Measurements from ENCODE around the gene MPPED1.

Gene MPPED1

DNA sequence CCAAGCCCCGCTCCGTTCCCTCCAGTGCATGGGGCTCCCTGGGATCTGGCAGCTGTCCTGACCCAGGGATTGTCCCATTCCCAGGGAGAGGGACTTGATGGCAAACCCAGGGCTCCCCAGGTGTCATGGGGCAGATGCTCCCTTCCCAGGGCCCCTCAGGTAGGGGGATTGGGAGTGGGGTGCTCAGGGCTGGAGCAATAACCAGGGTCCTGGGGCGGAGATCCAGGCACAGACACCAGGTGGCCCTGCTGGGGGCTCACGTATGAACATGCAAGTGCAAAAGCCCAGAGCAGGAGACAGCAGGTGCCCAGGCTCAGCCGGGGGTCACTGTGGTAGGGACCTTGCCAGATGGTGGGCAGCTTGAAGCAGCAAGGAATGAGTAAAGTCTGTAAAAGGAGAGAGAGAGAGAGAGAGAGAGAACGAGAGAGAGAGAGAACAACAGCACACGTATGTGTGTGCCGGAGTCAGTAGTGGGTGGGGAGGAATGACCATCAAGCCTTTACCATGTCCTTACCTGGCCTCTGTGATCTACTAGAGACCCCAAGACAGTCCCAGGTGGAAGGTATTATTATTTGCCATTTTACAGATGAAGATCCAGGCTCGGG, 19.3 kb upstream of the MPPED1 start:
- DNase-seq (ENCODE audit: extremely low read depth in 1 of 2, low read depth in 1 of 2): no peak

DNA sequence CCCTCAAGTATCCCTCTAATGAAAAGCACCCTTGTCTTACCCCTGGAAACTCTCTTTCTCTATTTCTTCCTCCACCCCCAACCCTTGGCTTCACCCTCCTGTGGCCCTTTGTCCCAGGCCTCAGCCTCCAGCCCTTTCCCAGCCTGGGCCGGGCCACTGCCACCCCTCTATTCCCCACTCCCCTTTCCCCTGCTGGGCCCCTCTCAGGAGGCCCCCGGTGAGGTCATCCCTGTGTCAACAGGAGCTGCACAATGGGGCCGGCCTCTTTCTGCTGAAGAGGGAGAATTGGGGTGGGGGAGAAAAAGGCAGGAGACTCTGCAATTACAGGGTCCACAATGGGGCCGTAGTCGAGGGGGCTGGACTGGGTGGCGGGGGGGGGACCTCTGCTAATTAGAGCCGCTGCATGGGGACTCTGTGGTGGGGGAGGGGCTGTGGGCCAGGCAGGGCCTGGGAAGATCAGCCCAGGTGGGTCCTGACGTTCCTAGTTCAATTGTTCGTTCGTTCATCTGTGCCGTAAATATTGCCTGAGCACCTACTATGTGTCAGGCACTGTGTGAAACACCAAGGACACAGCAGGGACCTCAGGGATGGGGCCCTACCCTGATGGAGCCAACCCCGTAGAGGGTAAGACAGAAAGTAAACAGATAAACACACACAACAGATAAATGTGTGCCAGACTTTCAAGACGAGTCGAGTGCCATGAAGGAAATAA, 18.5 kb upstream of the MPPED1 start:
- no peak for DNase-seq (ENCODE audit: extremely low read depth in 1 of 2, low read depth in 1 of 2)

DNA sequence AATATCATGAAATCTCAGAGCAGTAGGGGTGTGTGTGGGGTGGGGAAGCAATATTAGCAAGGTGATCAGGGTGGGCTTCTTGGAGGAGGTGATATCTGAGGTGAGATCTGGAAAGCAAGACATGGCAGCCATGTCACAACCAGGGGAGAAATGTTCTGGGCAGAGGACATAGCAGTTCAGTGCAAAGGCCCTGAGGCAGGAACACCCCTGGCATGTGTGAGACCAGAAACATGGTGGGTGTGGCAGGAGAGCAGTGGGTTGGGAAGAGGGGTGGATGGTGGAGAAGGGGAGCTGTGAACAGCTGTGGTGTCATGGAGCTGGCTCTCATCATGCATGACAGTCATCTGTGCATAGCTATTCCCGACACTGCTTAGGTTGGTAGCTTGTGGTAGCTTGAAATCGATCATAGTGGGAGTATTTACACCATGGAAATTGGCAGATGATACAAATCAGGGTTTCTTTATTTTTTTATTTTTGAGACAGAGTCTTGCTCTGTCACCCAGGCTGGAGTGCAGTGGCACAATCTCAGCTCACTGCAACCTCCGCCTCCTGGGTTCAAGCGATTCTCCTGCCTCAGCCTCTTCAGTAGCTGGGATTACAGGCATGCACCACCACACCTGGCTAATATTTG, 17.9 kb upstream of the MPPED1 start:
- DNase-seq (ENCODE audit: extremely low read depth in 1 of 2, low read depth in 1 of 2): no peak

DNA sequence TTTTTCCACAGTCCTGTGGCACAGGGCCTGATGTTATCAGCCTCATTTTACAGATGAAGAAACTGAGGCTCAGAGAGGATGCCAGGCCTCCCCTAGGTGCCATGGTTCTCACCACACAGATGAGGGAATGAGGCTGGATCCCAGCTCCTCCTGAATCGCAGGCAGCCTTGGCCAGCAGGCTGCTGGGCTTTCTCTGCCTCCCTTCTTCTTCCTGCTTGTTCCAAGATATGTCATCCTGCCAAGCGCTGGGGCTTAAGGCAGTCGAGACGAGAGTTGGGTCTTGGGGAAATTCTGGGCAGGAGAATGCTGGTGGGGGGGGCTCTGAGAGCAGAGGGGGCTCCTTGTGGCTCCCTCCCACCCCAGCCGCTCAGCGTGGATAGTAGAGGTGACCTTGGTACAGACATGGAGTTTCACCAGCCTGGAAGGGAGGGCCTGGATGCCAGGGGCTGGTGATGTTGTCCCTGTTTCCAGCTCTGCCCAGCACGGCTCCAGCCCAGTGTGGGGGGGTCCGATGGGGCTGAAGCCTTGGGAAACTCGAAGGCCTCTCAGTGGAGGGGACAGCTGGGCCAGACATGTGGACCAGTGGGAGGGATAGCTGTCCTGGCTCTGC, 16.6 kb upstream of the MPPED1 start:
- no peak for DNase-seq (ENCODE audit: extremely low read depth in 1 of 2, low read depth in 1 of 2)

DNA sequence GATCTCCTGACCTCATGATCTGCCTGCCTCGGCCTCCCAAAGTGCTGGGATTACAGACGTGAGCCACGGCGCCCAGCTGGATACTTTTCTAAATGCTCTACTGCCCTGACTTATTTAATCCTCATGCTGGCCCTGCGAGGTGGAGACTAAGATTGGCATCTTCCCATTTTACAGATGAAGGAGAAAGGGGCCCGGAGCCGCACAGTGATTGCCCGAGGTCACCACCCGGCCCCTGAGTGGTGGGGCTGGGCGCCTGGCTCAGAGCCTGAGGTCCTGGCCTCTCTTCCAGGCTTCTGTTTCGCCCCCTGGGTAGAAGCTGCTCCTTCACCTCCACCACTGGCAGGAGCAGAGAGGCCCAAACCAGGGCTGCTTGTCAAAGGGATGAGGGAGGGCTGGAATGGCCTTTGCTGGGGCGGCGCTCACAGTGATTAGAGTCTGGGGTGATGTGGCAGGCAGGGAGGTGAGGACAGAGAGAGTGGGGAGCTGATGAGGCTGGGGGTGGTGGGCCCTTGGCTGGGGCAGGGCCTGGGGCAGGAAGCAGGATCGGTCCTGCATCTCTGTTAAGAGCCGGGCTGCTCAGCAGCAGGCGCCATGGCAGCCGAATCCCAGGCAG, 15.4 kb upstream of the MPPED1 start:
- no peak for DNase-seq (ENCODE audit: extremely low read depth in 1 of 2, low read depth in 1 of 2)

DNA sequence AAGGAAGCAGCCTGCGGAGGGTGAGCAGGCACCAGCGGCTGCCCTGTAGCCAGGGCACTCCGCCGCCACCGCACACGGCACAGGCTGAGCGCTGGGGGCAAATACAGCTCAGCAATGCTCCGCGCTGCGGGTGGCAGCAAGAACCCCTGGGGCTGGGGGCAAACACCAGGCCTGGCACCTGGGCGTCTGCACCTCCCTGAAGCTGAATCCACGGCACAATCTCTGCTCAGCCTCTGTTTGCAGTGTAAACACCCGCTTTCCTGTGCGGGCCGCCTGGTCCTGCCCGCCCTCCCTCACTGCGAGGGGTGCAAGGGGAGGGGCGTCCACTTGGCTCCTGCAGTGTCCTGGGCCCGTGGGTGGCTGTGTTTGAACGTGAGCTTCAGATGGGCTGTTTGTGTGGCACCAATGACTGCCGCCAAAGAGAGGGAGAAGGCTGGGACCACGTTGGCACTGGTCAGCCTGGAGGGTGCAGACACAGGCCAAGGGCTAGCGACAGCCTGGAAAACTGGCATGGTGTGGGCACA, 14.8 kb upstream of the MPPED1 start:
- DNase-seq (ENCODE audit: extremely low read depth in 1 of 2, low read depth in 1 of 2): no peak

DNA sequence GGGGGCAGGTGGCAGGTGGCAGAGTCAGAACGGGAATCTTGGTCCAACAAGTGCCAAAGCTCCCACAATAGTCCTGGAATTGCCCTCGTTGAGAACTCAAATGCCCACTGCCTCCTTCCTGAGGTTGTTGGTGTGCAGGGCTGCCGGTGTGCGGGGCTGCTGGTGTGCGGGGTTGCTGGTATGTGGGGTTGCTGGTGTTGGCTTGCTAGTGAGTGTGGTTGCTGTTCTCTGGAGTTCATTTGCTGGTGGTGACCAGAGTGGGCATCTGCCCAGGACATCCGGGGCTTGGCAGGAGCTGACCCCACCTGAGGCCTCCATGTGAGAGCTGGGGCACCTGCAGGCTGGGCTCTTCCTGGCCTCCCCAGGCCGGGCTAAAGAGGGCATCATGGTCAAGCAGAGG, 14.0 kb upstream of the MPPED1 start:
- no peak for DNase-seq (ENCODE audit: extremely low read depth in 1 of 2, low read depth in 1 of 2)

DNA sequence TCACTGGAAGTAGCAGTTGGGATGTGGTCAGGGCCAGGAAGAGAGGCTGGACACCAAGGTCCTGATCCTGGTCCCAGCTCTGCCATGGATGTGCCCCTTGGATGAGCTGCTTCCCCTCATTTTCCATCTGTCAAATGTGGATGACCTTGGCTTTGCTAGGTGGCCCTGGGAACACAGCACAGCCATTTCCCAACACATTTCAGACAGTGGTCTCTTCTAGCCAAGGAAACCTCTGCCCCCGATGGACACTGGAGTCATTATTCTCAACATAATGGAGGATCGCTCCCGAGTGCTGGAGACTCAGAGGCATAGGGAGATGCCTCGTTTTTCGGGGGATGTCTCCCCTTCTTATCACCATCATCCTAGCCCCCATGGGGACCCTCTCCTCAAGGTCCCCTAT, 13.6 kb upstream of the MPPED1 start:
- no peak for DNase-seq (ENCODE audit: extremely low read depth in 1 of 2, low read depth in 1 of 2)

DNA sequence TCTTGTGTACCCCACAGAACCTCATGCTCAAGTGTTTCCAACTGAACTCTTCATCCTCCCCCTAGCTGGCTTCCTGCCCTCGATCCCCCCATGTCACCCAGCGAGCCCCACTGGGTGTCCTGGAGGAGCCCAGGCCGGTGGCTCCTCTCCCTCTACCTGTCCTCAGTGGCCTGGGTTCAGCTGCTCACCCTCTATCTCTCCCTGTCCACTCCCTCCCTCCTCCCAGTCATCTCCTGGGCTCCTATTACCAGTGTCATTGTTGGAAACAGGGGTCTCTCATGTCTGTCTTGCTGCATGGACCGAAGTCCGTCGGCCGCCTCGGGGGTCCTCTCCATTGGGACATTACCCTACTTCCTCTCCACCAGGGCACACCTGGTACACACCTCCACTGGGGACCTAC, 12.9 kb upstream of the MPPED1 start:
- DNase-seq (ENCODE audit: extremely low read depth in 1 of 2, low read depth in 1 of 2): no peak

DNA sequence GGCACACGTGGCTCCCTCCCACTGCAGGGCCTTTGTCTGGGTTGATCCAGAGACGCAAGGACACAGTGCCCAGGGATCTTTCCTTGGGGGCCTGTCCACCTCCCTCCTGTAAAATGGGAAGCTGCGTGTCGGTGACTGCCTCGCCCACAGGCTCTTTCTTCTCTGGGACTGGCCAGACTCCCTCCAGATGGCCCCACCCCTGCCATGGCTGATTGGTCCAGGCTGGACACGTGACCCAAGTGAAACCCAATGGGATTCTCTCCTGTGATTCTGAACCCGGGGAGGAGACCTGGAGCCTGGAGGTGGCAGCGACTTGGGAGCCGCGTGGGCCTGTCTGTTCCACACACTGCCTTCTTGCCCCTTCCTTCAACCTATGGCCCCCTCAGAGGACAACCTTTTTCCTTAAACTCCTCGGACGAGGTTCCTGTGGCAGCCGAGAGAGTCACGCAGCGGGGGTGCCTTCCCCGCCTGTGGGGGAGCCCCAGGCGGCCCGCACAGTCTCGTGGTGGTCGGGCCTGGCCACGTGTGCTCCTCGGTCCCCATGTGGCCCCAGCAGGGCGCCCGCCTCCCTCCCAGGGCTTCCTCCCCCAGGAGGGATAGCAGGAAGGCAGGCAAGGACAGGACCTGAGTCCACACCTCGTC, 12.4 kb upstream of the MPPED1 start:
- DNase-seq (ENCODE audit: extremely low read depth in 1 of 2, low read depth in 1 of 2): no peak

DNA sequence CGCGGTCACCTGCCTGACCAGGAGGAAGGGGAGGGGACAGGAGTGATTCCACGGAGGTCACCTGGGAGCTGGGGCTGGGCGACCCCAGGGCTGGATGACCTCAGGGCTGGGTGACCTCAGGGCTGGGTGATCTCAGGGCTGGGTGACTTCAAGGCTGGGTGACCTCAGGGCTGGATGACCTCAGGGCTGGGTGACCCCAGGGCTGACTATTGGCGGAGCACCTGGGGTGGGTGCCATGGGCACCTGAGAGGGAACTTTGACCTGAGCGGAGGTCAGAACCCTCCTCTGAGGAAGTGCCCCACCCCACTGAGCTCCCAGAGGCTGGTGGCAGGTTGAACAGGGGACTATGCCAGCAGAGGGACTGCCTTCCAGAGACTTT, 11.8 kb upstream of the MPPED1 start:
- no peak for DNase-seq (ENCODE audit: extremely low read depth in 1 of 2, low read depth in 1 of 2)

DNA sequence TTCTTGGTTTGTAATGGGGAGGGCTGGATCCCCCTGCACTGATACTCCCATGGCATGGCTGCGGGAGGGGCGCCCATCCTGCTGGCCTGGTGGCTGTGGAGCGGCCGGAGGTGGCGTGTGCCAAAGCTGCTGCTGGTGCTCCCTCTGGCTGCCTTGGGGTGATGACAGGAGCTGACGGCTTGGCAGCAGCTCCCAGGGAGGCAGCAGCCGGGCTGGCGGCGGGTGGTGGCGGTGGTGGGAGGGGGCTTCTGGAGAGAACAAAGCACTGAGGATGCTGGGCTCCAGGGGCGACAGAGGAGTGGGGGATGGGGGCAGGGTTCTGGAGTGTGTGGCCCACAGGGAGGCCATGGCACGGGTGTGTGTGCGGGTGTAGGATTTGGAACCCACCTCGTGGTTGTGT, 11.4 kb upstream of the MPPED1 start:
- DNase-seq (ENCODE audit: extremely low read depth in 1 of 2, low read depth in 1 of 2): no peak

DNA sequence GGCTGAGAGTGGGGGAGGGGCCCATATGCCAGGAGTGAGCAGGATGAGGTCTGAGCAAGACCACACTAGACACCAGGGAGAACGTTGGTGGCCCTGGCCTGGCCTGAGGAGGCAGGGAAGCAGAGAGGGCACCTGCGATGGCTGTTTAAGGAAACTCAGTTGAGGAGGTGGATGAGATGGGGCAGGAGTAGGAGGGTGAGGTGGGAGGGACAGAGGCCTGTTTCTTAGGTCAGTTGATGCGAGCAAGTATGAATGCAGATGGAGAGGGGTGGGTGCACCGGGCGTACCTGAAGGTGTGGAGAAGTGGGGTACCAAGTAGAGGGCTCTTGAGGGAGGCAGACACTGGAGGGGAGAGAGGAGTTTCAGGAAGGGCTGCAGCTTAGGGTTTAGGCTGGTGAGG, 10.6 kb upstream of the MPPED1 start:
- no peak for DNase-seq (ENCODE audit: extremely low read depth in 1 of 2, low read depth in 1 of 2)

DNA sequence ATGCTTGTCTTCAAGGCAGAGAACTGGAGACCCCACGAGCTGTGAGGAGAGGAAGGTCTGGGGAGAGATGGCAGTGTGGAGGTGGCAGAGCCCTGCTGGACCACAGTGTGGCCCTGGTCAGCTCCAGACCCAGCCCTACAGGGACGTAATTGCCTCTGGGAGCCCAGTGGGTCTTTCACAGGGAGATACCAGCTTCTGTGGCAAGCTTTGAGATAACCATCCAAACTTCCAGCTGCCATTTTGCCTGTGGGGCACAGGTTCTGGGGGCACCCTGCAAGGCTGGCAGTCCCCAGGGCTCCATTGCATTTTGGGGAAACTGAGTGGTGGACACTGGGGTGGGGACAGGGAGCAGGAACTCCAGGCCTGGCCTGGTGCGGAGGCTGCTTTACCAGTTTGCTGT, 10.2 kb upstream of the MPPED1 start:
- DNase-seq (ENCODE audit: extremely low read depth in 1 of 2, low read depth in 1 of 2): no peak

DNA sequence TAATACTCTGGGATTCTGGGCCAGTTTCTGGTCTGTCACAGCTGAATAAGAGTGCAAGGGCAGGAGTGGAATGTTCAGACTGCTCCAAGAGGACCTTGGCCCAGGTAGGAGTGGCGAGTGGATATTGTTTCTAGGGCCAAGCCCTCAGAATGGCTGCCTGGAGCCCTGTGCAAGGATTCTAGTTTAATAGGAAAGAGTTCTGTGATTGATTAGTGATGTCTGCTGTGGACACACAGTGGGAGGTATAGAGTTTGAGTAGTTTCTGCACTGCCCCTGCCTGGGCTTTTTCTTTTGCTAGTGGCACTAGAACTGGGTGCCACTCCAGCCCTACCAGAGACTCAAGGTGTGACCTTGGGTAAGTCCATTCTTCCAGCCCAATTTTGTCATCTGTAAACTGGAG, 9.7 kb upstream of the MPPED1 start:
- DNase-seq (ENCODE audit: extremely low read depth in 1 of 2, low read depth in 1 of 2): no peak

DNA sequence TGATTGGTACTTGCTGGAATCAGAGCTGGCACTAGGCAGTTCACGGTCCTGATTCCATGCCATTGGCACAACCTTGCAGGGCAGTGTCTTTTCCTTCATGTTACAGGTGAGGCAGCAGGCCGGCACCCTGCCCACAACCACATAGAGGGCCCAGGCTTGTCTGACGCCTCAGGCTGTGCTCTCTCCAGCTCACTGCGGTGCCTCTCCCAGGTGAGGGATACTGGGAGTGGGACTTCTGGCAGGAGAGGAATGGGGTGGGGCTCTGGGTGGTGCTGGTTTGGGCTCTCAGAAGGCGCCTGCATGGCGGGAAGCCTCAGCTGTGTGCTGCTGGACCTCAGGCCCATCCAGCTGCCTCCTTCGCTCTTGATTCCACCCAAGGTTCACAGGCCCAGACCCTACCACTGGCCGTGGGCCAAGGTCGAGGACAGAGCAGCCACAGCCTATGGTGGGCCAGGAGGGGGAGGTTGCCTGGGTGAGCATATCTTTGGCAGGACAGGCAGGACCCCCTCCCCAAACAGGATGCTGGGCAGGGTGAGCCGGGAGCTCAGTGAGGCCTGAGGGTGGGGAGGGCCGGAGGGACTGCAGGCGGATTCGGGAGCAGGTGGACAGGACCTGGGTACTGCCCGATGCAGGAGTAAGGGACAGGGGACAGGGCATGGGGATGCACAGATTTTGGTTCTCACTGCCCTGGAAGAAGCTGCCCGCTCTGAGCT, 7.0 kb upstream of the MPPED1 start:
- no peak for DNase-seq (ENCODE audit: extremely low read depth in 1 of 2, low read depth in 1 of 2)

DNA sequence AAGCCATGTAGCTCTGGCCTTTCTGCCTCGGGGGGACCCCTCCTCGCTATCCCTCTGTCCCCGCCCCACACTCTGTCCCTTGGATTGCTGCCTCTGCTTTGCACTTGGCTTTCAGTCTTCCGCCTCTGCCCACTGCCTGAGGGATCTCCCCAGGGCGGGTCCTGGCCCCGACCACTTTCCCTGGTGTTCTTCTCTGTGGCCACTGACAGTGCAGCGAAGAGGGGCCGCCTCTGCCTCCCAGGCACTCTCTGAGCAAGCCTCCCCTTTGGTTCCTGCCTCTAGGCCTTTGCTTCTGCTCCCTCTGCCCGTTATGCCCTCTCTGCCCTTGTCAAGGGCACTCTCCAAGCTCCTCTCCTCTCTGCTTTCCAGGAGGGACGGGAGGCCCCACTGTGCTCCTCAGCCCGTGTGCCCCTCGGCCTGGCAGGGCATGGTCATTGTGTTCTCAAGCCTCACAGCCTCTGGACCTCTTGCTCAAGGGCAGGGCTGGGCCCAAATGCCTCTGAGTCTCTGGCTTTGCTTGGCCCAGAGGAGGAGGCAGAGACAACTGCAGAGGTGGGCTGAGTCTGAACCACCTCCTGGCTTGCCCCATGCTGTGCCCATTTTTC, 5.5 kb upstream of the MPPED1 start:
- DNase-seq (ENCODE audit: extremely low read depth in 1 of 2, low read depth in 1 of 2): no peak

DNA sequence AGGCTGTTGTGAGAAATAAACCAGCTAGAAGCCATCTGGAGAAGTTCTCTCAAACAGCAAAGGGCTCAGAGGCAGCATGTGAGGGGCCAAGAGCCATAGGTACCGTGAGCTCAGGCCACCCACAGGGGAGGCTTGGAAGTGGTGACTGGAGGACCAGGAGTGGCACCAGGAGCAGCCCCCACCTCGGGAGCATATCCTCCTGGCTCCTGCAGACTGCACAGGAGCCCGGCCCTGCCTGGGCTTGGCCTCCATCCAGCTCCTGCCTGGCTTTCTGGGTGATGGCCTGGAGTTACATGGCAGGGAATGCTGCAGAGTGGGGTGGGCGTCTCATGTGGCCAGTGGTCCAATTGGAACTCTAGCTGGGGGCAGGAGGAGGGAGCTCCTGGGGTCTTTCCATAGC, 4.2 kb upstream of the MPPED1 start:
- DNase-seq (ENCODE audit: extremely low read depth in 1 of 2, low read depth in 1 of 2): no peak

DNA sequence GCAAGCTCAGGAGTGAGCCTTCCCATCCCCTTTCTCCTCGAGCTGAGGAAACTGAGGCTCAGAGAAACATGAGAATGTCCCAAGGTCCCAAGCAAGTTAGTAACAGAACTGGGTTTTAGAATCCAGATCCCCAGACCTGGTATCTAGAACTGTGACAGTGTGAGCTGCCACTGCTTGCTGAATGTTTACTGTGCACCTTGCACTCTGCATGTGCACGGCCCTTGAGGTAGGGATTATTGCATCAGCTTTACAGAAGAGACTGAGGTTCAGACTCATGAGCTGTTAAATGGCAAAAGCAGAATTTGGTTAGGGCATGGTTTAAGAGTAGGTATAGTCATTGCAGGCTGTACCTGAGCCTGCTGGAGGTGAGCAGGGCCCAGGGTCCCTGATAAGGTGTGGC, 3.8 kb upstream of the MPPED1 start:
- no peak for DNase-seq (ENCODE audit: extremely low read depth in 1 of 2, low read depth in 1 of 2)

DNA sequence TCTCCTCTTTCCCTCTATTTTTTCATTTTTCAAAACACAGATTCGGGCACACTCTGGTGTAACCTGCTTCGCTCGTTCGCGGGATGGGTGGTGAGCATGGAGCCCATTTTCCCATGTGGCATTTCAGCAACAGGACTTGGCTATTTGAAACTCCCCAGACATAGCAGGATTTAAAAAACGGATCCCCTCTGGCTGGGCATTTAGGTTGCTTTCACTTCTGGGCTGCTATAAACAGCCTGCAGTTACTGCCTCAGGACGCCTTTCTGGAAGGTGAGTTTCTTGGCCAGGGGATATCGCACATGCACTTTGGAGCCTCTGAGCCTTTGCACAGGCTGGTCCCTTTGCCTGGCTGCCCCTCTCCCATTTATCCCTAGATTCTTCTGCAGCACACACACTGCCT, 2.8 kb upstream of the MPPED1 start:
- DNase-seq (ENCODE audit: extremely low read depth in 1 of 2, low read depth in 1 of 2): no peak
